Peyer's patch (tissue), 4 donors: ENCODE data around the gene SLC35E2B. TPM values are rescaled to one million over a fixed set of nuclear protein-coding genes. Genes with fewer than 3 reads are reported as not detected.

Source experiments
- DNase-seq, 3 donors: peaks; one replicate each; pipeline ENCODE4 v3.0.0-alpha.2; 2017 to 2019
- H3K27ac ChIP-seq, 4 donors: fragments of 200-600 bp; sonication (generic); one replicate each; pipeline ENCODE4 v1.5.1; 2016 to 2019
- H3K27me3 ChIP-seq, 2 donors: fragments of 200-600 bp; sonication (generic); one replicate each; pipeline ENCODE4 v1.5.1; 2019
- H3K36me3 ChIP-seq, 3 donors: fragments of 200-600 bp; sonication (generic); one replicate each; pipeline ENCODE4 v1.5.1; 2016 to 2019
- H3K4me1 ChIP-seq, 4 donors: fragments of 200-600 bp; sonication (generic); one replicate each; pipeline ENCODE4 v1.5.1; 2016 to 2019
- H3K4me3 ChIP-seq, 4 donors: fragments of 200-600 bp; sonication (generic); 1 replicate in 3 of 4; 2 replicates in 1 of 4; pipeline ENCODE4 v1.5.1; 2016 to 2019; ENCODE audit warnings: mild to moderate bottlenecking in 1 of 4
- H3K9me3 ChIP-seq, 4 donors: fragments of 200-600 bp; sonication (generic); one replicate each; pipeline ENCODE4 v1.5.1; 2016 to 2019; ENCODE audit warnings: mild to moderate bottlenecking in 1 of 4
- POLR2A ChIP-seq, 2 donors: fragments of 450-650 bp; IDR thresholded peaks; one replicate each; pipeline ENCODE4 v1.5.1; 2017; ENCODE audit warnings: antibody characterized with exemption in 2 of 2, mild to moderate bottlenecking in 2 of 2, moderate library complexity in 2 of 2
- total RNA-seq, 4 donors: library from RNA; depleted of rRNA; stranded (reverse); fragments of >200 nt; gene quantifications; one replicate each; pipeline ENCODE4 v1.1.0, GENCODE V29; 2016
- TF ChIP-seq, protein P1 (sequence below), 6 experiments: fragments of 450-650 bp in 4 of 6; fragments of 200-600 bp in 2 of 6; sonication (generic) in 1 of 6; IDR thresholded peaks; one replicate each; pipeline ENCODE4 v1.5.1; 2017 to 2019; ENCODE audit warnings: antibody characterized with exemption in 6 of 6, mild to moderate bottlenecking in 3 of 6, moderate library complexity in 1 of 6

The SLC35E2B gene
- total RNA-seq, 4 donors from 2014 or later = 76.9 to 132 (median 103) TPM

- Histone ChIP-seq H3K27ac (peak overlapping the region in 3 of 4 donors; percentile 36 to 76 (median 62)), H3K9me3 (no peaks in the 10 kb centered on the region), H3K27me3 (peaks cover 0 to 17% of the 10 kb centered on the region in 2 donors), H3K36me3 (peaks cover 0 to 13% (median 0%) of the 10 kb centered on the region in 3 donors), H3K4me1 (peaks cover 3 to 34% (median 18%) of the 10 kb centered on the region in 4 donors), H3K4me3 (peak overlapping the region in 1 of 4 donors; percentile 9)
- TF ChIP-seq, protein P1, sequence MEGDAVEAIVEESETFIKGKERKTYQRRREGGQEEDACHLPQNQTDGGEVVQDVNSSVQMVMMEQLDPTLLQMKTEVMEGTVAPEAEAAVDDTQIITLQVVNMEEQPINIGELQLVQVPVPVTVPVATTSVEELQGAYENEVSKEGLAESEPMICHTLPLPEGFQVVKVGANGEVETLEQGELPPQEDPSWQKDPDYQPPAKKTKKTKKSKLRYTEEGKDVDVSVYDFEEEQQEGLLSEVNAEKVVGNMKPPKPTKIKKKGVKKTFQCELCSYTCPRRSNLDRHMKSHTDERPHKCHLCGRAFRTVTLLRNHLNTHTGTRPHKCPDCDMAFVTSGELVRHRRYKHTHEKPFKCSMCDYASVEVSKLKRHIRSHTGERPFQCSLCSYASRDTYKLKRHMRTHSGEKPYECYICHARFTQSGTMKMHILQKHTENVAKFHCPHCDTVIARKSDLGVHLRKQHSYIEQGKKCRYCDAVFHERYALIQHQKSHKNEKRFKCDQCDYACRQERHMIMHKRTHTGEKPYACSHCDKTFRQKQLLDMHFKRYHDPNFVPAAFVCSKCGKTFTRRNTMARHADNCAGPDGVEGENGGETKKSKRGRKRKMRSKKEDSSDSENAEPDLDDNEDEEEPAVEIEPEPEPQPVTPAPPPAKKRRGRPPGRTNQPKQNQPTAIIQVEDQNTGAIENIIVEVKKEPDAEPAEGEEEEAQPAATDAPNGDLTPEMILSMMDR (IDR thresholded peaks at IDR 0.05) = peak in 1 of 6 experiments; percentile 5
- peak in 1 of 2 donors; percentile 33 for TF ChIP-seq POLR2A (IDR thresholded peaks at IDR 0.05)
- peak in 2 of 3 donors; percentile 82 to 84 for DNase-seq
Observed at GRCh38 chr1:1627261-1627828, 65.2 kb downstream of the SLC35E2B start.

DNA sequence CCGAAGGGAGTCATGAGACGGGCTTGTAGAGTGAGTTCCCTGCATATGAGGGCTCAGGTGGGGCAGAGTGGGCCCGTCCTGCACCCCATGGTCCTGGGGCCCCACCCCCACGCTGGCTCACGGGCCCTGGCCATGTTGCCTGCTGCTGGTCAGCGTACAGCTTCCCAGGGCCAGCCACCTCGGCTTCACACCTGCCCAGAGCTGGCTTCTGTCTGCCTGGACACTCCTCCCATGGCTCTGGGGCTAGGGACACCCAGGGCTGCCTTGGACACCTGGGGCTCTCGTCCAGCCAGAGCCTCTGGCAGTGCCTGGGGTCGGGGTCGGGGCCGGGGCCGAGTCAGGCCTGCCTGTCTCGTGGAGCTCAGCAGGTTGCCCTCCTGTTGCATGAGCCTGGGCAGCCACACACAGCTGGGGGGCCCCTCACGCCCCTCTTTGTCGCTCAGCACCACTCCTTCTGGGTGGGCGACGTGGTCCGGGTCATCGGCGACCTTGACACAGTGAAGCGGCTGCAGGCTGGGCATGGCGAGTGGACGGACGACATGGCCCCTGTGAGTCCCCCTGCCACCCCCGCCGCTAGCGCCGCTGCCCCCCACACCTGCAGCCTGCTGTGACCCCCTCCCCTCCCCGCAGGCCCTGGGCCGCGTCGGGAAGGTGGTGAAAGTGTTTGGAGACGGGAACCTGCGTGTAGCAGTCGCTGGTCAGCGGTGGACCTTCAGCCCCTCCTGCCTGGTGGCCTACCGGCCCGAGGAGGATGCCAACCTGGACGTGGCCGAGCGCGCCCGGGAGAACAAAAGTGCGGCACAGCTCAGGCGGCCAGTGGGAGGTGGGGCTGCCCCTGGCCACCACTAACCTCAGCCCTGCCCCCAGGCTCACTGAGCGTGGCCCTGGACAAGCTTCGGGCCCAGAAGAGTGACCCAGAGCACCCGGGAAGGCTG, 66.1 kb downstream of the SLC35E2B start:
- no peak for DNase-seq
- TF ChIP-seq, protein P1 (IDR thresholded peaks at IDR 0.05) = no peak
- TF ChIP-seq POLR2A (IDR thresholded peaks at IDR 0.05) = no peak
- H3K9me3 ChIP-seq = no peaks in the 10 kb centered on the region
- peaks cover 0 to 9% of the 10 kb centered on the region in 2 donors for H3K27me3 ChIP-seq
- H3K36me3 ChIP-seq = peaks cover 0 to 13% (median 0%) of the 10 kb centered on the region in 3 donors
- H3K27ac ChIP-seq = peak overlapping the region in 3 of 4 donors; percentile 36 to 76 (median 62)
- peaks cover 3 to 26% (median 11%) of the 10 kb centered on the region in 4 donors for H3K4me1 ChIP-seq
- H3K4me3 ChIP-seq = no peak overlapping the region

GRCh38 chr1:1625824-1626206, 66.8 kb downstream of the SLC35E2B start:
- H3K27me3 ChIP-seq = peaks cover 0 to 2% of the 10 kb centered on the region in 2 donors
- H3K9me3 ChIP-seq = no peaks in the 10 kb centered on the region
- H3K4me3 ChIP-seq = no peak overlapping the region
- H3K4me1 ChIP-seq = peaks cover 3 to 21% (median 7%) of the 10 kb centered on the region in 4 donors
- no peak for TF ChIP-seq POLR2A (IDR thresholded peaks at IDR 0.05)
- TF ChIP-seq, protein P1 (IDR thresholded peaks at IDR 0.05) = no peak
- H3K27ac ChIP-seq = no peak overlapping the region
- H3K36me3 ChIP-seq = peaks cover 0 to 13% (median 0%) of the 10 kb centered on the region in 3 donors
- no peak for DNase-seq

DNA sequence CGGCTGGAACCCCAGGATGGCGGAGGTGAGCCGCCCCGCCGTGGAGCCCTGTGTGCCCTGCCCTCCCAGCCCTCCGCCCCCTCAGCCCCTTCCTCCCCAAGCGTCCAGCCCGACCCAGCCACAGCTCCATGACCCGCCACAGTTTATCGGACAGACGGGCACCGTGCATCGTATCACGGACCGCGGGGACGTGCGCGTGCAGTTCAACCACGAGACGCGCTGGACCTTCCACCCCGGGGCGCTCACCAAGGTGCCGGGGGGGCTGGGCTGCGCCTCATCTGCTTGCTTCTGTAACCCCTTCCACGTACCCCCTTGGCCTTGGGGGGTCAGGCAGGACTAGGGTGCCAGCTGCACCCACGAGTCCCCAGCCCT, 67.2 kb downstream of the SLC35E2B start:
- H3K4me3 ChIP-seq = no peak overlapping the region
- no peaks in the 10 kb centered on the region for H3K27me3 ChIP-seq
- TF ChIP-seq POLR2A (IDR thresholded peaks at IDR 0.05) = no peak
- TF ChIP-seq, protein P1 (IDR thresholded peaks at IDR 0.05) = no peak
- H3K36me3 ChIP-seq = peaks cover 0 to 13% (median 0%) of the 10 kb centered on the region in 3 donors
- no peaks in the 10 kb centered on the region for H3K9me3 ChIP-seq
- DNase-seq = no peak
- peaks cover 0 to 16% (median 5%) of the 10 kb centered on the region in 4 donors for H3K4me1 ChIP-seq
- no peak overlapping the region for H3K27ac ChIP-seq

DNA sequence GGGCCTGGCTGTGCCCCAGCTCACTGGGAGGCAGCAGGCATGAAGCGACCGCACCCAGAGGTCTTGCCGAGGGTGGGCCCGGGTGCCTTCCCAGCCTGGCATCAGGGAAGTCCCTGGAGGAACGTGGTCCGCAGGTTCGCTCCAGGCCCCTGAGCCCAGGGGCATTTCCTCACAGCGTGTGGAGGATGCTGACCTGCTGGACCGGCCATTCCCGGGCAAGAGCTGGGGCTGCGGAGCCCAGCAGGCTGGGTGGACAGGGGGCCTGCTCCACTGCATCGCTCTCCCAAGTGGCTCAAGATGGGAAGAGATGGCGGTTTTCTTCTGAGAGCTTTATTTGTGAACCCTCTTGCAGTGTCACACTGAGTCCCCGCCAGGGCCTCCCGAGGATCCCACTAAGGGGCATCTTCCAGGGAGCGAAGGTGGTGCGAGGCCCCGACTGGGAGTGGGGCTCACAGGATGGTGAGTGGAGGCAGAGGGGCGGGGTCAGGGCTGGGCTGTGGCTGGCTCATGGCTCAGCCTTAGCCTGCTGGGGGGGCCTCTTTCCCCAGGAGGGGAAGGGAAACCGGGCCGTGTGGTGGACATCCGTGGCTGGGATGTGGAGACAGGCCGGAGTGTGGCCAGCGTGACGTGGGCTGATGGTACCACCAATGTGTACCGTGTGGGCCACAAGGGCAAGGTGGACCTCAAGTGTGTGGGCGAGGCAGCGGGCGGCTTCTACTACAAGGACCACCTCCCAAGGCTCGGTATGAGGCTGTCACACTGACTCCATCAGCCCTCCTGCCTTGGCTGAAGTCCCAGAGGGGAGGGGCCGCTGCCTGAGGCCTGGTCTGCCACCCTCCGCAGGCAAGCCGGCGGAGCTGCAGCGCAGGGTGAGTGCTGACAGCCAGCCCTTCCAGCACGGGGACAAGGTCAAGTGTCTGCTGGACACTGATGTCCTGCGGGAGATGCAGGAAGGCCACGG, 67.9 kb downstream of the SLC35E2B start:
- DNase-seq = no peak
- Histone ChIP-seq H3K36me3 (peaks cover 0 to 13% (median 0%) of the 10 kb centered on the region in 3 donors), H3K9me3 (no peaks in the 10 kb centered on the region), H3K4me3 (no peak overlapping the region), H3K27me3 (no peaks in the 10 kb centered on the region), H3K27ac (no peak overlapping the region), H3K4me1 (peaks cover 0 to 12% (median 5%) of the 10 kb centered on the region in 4 donors)
- TF ChIP-seq POLR2A (IDR thresholded peaks at IDR 0.05) = no peak
- TF ChIP-seq, protein P1 (IDR thresholded peaks at IDR 0.05) = no peak
